NCI-H774 (cell line): Measurements from ENCODE around the gene SLMAP.
"Not testable (repeated sequence)": the region's sequence is repeated elsewhere in the genome, so short reads cannot be mapped to it uniquely, and the experiment has no call there.

Experiments
- DNase-seq: peaks from one replicate; lab custom pipeline; 2025; lab: John Stamatoyannopoulos, UW

SLMAP gene

DNA sequence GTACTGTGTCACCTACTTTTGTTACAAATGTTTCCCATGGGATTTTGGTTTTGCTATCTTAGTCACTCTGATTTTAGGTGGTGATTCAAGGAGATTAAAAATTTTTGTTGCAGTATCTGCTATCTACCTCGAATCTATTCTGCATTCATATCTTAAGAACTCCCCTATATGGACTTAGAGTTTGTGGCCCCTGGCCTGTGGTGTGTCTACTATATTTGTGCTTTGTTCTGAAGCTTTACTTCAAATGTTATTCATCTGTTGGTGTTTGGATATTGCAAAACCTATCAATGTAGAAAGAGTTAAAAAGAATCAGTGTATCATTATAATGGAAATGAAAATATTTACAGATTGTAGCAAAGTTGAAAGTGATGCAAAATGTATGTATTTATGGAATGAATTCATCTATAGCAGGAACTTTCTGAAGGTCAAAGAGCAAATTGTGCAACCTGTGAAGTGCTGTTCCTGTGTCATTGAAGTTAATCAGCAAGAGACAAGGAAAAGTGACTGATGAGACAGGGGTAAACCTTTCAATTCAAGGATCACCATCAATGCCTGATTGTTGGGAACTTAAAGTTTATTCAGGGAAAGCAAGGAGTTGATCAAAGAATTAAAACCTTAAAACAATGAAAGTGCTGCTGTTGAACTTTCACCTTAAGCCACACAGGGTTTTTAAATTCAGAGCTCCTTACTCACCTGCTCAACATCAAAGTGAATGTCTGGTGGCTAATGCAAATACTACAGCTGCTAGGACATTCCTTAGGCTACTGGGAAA, 71.0 kb downstream of the SLMAP start:
- no peak for DNase-seq

DNA sequence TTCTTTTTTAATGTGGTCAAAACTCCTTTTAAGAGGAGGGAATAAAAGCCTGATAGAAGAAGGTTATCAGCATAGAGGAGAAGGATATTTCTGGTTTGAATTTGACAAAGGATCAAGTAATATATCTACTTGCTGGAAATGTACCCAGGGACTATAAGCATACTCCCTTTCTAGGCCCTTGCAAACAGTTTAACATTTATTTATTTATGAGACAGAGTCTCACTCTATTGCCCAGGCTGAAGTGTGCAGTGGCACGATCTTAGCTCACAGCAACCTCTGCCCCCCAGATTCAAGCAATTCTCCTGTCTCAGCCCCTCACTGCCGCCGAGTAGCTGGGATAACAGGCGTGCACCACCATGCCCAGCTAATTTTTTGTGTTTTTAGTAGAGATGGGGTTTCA, 71.6 kb downstream of the SLMAP start:
- no peak for DNase-seq

DNA sequence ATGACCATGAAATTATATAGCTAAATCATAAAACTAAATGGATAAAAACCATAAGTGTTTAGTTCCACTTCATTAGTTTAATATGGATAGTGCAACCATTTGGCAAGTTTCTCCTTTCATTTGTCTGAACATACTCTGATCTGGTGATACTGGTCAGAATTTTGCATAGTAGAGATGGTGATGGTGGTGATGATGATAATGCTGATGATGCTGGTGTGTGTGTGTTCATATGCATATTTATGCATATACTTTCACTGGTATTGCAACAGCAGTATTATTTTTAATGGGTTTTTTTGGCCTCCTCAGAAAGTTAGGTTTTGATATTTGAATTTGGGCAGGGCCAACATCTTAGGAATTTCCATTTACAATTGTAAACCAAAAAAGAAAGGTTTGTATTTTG, 76.4 kb downstream of the SLMAP start:
- DNase-seq, result no peak

DNA sequence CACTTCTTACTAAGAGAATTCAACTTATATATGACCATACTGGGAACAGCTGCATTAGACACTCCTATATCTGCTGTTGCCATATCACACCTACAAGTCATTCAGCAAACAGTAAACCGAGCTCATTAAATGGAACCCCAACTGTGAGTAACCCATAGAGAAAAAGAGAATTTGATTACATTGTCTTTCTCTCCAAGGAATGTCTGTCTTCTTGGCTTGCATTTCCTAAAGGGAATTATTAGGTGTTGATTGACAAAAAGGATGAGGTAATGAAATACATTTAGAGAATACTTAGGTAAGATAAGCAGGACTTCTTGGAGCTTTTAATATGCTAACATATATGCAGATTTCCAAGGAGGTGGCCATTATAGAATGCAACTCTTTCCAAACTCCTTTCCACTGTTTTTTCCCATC, 76.8 kb downstream of the SLMAP start:
- no peak for DNase-seq

DNA sequence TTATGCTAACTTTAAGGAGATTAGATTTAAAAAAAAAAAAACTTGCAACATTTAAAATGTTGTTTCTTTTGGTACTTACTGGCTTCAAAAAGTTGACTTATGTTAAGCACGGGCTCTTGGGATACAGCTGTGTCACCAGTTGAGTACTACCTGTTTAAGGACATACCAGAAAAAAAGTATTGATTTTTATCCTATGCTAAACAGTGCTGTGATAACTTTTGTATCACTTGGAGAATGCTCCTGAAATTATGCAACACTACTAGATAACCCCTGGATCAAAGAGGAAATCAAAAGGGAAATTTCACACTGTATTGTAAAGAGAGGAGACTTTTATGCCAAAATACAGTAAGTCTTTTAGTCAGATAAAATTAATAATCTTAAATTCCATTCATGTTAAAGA, 77.7 kb downstream of the SLMAP start:
- no peak for DNase-seq

DNA sequence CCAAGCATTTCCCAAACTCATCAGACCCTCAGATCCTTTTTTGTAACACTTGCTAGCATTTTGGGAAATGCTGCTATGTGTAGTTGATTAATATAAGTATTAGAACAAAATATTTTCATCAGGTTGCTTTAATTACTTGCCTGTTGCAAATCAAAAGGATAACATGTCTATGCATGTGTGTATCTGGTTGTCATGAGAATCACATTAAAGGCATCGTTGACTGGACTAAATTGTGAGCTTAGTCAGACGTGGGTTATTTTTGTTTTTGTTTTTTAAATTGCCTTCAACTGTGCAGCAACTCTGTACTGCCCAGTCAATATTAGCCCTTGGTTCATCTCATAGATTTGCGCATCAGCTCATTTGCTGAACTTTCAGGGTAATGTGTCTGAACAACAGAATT, 81.6 kb downstream of the SLMAP start:
- no peak for DNase-seq

DNA sequence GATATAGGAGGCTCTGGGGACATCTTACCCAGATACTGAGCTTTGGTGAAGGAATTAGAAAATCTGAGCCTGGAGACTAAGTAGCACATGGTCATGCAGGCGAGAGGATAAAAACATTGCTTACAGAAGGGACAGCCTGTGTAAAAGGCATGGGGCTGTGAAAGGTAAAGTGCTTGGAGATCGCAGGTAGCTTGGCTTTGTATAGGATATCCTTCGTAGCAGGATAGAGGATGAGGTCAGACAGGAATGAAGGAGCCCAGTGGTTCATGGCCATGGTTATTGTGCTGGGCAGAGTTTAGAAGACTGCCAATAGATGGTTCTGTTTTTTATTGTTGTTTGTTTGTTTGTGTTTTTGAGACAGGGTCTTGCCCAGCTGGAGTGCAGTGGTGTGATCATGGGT, 82.5 kb downstream of the SLMAP start:
- DNase-seq, result no peak

DNA sequence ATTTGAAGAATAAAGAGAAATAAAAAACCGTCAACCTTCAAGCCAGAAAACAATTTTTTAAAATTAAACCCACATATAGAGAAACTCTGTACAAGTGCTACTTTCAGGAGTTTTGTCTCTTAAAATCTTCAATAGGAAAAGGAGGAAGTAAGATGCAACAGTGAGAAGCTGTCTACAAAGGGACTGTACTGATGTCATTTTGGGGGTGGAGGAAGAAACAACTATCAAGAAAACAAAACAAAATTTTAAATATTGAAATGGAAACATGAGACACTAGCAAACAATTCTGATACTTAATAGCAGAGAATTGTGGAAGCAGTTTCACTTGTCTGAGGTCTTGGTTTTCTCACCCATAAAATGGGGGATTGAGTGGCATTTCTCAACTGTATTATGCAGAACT, 84.4 kb downstream of the SLMAP start:
- DNase-seq, result no peak

DNA sequence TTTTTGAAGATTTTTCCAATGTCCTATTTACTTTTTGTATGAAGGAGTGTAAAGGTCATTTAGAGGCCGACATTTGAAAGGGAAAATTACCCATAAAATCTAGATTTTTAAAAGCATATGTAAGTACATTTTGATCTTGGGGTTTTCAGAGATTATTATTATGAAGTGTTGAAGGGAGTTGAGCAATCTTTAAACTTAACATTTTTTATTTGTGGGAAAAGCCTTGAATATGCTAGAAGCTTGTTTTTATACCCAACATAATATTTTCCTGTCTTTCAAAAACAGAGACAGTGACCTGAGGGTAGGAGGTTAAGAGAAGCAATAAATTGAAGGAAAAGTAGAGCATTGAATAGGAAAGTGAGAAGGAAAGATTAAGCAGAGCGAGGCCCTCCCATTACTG, 85.7 kb downstream of the SLMAP start:
- DNase-seq, result no peak

DNA sequence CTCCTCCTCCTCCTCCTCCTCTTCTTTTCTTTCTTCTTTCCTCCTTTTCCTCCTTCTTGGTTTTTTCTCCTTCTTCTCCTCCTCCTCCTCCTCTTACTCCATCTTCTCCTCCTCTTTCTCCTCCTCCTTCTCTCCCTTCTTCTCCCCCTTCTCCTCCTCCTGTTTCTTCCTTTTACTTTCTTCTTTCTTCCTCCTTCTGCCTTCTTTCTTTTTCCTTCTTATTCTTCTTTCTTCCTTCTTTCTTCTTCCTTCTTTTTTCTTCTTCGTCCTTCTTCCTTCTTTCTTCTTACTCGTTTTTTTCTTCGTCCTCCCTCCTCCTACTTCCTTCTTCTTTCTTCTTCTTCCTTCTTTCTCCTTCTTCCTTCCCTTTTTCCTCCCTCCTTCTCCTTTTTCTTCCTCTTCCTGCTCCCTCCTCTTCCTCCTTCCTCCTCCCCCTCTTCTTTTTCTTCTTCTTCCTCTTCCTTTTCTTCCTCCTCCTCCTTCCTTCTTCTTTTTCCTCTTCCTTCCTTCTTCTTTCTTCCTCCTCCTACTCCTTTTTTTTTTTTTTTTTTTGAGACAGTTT, 92.1 kb downstream of the SLMAP start:
- DNase-seq, result no peak

DNA sequence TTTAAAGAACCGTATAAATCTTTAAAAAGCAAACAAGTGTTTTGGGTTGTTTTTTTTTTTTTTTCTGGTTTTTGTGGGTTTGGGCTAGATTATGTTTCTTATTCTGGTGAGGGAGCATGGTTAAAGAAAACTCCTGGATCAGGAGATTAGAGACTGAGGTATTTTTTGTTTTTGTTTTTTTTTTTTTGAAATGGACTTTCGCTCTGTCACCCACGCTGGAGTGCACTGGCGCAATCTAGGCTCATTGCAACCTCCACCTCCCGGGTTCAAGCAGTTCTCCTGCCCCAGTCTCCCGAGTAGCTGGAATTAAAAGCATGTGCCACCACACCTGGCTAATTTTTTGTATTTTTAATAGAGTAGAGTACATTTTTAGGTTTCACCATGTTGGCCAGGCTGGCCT, 95.2 kb downstream of the SLMAP start:
- no peak for DNase-seq

DNA sequence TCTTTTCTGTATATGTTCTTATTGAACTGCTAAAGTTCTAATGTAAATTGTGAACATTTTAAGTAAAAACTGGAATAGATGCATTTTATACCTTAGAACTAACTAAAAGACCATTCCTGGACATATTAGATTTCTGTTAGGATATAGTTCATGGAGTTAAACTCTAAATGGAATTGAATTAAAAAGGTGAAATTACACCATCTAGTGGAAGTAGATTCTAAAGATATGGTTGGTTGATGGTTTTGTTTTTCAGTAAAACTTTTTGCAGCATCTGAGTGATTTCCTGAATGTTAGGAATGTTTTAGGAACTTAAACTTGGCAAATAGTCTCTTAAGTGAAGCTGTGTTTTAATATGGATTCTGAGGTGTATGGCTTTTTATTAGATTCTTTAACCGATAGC, 96.8 kb downstream of the SLMAP start:
- no peak for DNase-seq

DNA sequence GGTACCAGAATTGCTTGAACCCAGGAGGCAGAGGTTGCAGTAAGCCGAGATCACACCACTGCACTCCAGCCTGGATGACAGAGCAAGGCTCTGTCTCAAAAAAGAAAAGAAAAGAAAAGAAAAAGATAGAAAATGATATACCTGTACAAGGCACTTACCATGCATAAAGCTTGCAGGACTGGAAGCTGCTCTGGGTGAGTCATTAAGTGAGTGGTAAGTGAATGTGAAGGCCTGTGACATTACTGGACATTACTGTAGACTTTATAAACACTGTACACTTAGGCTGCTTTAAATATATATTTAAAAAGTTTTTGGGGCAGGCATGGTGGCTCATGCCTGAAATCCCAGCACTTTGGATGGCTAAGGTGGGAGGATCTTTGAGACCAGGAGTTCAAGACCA, 99.2 kb downstream of the SLMAP start:
- DNase-seq, result no peak

DNA sequence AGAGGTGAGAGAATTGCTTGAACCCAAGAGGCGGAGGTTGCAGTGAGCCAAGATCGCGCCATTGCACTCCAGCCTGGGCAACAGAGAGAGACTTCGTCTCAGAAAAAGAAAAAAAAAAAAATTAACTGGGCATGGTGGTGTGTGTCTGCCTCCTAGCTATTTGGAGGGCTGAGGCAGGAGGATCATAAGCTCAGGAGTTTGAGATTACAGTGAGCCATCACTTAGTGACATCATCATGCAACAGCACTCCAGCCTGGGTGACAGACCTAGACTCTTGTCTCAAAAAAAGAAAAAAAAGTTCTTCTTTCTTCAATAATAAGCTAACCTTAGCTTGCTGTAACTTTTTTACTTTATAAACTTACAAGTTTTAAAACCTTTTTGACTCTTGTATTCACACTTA, 99.8 kb downstream of the SLMAP start:
- DNase-seq, result no peak

DNA sequence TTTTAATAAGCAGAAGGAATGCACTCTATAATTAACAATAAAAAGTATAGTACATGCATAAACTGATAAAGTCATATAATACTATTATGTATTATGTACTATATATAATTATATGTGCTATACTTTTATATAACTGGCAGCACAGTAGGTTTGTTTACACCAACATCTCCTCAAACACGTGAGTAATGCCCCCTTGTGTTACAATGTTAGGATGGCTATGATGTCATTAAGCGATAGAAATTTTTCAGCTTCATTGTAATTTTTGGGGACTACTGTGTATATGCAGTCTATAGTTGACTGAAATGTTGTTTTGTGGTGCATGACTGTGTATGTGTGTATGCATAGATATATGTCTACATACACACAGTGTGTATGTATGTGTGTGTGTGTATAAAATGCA, 100.6 kb downstream of the SLMAP start:
- no peak for DNase-seq

DNA sequence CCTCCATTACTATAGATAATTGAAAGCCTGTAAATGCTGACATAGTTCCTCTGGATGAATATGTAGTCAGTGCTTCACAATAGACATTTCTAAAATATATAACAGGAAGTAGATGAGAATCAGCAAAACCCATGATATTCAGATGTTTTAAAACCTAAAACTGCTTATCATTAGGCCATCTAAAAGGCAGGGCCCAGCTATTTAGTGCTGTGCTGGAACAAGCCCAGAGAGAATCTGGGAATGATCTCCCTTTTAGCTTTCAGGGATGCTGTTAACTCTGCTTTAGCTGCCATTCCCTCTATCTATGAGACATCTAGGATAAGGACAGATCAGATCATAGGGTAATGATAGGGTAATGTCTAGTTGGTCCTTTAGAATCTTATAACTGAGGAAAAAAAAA, 106.8 kb downstream of the SLMAP start:
- DNase-seq, result no peak

DNA sequence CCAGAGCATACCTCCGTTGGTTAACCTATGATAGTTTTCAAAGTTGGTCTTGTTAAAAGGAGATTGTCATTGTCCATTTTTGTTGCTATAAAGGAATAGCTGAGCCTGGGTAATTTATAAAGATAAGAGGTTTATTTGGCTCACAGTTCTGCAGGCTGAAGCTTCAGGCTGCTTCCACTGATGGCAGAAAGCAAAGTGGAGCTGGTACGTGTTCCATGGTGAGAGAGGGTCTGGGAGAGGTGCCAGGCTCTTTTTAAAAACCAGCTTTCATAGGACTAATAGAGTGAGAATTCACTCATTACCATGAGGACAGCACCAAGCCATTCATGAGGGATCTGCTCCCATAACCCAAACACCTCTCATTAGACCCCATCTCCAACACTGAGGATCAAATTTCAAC, 107.3 kb downstream of the SLMAP start:
- DNase-seq, result no peak

DNA sequence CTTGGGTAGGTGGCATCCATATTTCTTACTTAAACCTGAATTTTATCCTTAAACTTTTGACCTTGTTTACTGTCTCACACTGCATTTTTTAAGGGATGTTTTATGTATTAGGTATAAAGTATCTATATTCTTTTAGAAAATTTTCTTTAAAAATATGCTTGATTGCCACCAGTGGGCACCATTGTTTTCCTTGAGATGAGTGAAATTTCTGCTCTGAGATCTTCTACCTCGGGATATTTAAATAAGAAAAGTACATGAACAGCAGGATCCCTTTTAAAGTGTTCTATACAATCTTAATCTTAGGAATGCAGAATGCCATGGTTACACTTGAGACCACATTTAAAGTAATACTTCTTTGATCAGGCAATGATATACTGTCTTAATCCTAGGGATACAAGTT, 108.7 kb downstream of the SLMAP start:
- no peak for DNase-seq

DNA sequence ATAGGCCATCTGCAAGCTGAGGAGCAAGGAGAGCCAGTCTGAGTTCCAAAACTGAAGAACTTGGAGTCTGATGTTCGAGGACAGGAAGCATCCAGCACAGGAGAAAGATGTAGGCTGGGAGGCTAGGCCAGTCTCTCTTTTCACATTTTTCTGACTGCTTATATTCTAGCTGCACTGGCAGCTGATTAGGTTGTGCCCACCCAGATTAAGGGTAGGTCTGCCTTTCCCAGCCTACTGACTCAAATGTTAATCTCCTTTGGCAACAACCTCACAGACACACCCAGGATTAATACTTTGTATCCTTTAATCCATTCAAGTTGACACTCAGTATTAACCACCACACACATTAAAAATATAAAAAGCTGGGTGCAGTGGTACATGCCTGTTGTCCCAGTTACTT, 113.0 kb downstream of the SLMAP start:
- not testable (repeated sequence) for DNase-seq

DNA sequence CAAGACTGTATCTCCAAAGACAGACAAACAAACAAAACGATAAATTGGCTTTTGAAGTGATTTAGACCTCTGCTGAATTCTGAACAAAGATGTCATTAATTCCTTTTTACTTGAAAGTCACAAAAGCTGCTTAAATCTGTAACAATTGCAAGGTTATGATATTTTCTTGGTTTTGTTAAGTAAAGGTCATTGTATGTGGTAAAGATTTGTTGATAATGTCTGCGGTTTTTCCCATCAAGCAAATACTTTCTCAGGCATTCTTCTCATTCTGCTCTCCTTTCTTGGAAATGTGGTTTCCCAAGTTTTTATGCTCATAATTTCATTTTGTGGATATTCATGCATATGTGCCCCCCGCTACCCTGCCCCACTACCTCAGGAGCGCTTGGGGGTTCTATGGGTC, 116.5 kb downstream of the SLMAP start:
- no peak for DNase-seq

DNA sequence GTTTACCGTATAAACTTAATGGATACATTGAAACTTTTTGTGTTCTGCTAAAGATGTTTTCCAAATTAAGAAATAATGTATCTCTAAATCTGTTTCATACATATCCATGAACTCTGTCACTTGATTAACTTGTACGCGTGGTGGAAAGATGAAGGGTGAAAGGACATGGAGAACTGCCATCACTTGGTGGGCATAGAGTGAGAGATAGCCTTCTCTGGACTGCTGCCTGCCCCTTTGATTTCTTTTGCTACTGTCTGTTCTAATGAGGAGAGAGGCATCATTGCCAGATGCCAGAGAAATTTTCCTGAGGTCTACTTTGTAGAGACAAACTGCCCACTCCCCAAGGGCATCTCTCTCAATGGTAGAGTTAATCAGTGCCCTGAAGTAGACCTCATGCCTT, 120.5 kb downstream of the SLMAP start:
- DNase-seq, result no peak

DNA sequence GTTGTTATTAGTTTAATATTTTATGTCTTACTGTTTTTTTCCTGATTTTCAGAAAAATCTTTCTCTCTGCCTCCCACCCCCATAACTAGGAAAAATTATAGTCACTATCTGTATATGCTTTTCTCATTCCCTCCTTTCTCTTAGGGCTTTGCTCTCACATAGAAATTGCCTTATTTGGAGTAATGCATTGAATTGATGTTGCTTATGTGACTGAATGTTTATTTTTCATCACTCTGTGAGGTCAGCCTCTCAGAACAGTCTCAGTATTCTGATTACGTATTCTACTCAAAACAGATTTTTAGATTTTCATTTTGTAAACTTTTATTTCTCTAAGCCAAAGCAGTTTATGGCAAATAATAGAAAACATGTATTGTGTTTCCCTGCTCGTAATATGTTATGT, 121.0 kb downstream of the SLMAP start:
- no peak for DNase-seq

DNA sequence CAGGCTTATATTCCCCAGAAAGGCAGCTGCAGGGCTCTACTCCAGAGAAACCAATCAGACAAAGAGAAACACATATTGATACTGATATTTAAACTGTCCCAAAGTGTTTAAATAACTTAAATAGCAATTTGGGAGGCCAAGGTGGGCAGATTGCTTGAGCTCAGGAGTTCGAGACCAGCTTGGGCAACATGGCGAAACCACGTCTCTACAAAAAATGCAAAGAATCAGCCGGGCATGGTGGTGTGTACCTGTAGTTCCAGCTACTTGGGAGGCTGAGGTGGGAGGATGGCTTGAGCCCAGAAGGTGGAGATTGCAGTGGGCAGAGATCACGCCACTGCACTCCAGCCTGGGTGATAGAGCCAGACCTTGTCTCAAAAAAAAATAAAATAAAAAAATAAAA, 128.3 kb downstream of the SLMAP start:
- DNase-seq, result not testable (repeated sequence)

DNA sequence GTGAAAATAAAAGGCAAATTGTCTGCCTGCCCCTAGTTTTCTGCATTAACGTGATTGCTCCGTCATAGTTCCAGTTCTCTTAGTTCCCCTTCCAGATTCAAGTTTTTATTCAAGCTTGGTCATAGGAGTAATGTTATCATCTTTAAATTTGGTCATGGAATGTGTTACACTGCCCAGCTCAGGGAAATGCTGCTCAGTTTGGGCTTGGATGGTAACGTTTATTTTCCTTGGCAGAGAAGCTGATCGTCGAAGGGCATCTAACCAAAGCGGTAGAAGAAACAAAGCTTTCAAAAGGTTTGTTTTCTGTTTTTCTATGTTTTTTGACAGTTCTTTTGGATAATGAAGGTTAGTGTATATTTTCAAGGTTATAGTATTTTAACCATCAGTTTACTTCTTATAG, 133.7 kb downstream of the SLMAP start:
- DNase-seq, result no peak
